ENCODE results near the gene SLC22A31. TPM values are rescaled to one million over a fixed set of nuclear protein-coding genes. Genes with fewer than 3 reads are reported as not detected.

The SLC22A31 gene
- total RNA-seq, 1 donor from 2014 or later = not detected

DNA sequence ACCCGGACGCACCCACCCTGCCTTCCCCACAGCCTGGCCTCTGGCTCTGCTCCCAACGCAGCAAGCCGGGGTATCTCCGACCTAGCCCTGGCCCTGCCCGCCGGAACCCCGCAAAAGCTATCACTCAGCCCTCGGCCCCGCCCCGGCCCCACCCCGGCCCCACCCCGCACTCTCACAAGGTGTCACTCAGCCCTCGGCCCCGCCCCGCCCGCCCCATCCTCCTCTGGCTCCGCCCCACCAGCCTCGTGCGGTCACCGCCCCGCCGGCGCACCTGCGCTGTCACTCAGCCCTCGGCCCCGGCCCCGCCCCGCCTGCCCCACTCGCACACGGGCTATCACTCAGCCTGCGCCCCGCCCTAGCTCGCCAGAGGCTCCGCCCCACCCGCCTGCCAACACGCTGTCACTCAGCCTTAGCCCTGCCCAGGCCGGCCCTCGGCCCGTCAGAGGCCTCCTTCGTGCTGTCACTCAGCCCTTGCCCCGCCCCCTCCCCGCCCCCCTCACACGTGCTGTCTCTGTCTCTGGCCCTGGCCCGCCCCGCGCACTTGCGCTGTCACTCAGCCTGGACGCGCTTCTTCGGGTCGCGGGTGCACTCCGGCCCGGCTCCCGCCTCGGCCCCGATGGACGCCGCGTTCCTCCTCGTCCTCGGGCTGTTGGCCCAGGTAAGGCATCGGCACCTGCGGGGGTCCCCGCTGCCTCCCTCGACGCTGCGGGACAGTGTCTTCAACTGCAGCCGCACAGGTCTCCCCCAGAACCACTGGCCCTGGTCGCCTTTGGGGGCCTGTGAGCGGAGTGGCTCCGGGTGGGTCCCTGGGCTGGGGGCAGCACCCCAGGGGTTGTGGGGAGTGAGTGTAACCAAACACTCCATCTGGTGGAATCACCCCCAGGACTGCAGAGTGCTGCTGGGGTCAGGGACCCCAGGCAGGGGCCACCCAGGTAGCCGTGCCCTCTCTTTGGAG, 28.8 kb downstream of the SLC22A31 start, which contains the start of gene CDH15:
CDH15 (plus strand) TSS at position 533 of the 955 bp plus-strand sequence; CDS start at position 617, 84 bp downstream.
- Mint-ChIP-seq H3K4me1 (ENCODE audit: unreplicated experiment) (peaks cover 24% of the 10 kb centered on the region), H3K27me3 (ENCODE audit: unreplicated experiment) (peaks cover 5% of the 10 kb centered on the region), H3K4me3 (ENCODE audit: unreplicated experiment) (peak within 1 kb of the TSS; percentile 52), H3K27ac (ENCODE audit: unreplicated experiment) (no peak within 1 kb of the TSS), H3K9me3 (ENCODE audit: unreplicated experiment) (no peaks in the 10 kb centered on the region), H3K36me3 (ENCODE audit: unreplicated experiment) (no peaks in the 10 kb centered on the region)
- TF ChIP-seq, protein P1, sequence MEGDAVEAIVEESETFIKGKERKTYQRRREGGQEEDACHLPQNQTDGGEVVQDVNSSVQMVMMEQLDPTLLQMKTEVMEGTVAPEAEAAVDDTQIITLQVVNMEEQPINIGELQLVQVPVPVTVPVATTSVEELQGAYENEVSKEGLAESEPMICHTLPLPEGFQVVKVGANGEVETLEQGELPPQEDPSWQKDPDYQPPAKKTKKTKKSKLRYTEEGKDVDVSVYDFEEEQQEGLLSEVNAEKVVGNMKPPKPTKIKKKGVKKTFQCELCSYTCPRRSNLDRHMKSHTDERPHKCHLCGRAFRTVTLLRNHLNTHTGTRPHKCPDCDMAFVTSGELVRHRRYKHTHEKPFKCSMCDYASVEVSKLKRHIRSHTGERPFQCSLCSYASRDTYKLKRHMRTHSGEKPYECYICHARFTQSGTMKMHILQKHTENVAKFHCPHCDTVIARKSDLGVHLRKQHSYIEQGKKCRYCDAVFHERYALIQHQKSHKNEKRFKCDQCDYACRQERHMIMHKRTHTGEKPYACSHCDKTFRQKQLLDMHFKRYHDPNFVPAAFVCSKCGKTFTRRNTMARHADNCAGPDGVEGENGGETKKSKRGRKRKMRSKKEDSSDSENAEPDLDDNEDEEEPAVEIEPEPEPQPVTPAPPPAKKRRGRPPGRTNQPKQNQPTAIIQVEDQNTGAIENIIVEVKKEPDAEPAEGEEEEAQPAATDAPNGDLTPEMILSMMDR (IDR thresholded peaks at IDR 0.05) = no peak
- DNase-seq (ENCODE audit: extremely low spot score, unreplicated experiment) = peak; percentile 91

DNA sequence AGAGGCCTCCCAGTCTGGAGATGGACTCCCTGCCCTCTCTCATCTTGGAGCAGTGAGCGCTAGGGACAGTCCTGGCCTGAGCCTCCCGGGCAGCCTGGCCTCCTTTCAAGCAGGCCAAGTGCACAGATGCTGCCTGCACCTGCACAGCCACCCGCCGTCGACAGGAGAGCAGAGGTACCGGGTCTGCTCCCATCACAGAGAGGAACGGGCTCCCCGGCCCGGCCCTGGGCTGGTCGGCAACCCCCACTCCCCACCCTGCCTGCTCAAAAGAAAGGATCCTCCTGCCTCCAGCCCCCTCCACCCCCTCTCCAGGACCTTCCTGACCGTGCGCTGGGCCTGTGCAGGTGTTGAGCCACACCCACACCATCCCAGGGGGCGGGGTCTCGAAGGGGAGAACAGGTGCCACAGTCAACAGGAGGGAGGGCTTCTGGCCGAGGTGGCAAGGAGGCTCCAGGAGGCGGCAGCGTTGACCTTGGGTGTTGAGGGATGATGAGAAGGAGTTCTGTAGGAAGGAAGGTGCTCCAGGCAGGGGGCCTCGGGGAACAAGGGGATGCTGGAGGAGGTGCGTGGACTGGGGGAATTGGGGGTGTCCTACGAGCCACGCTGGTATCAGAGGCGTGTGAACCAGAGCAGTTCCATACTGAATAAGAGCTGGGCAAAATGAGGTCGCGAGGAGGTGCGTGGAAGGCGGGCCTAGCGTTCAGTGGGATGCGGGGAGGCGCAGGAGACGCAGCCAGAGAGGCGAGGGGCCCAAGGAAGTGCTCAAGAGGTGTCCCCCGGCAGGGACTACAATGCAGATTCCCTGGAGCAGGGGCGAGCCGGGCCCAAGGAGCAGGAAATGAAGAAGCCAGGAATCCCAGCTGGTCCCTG, 29.8 kb downstream of the SLC22A31 start:
- H3K9me3 Mint-ChIP-seq (ENCODE audit: unreplicated experiment) = no peaks in the 10 kb centered on the region
- H3K27me3 Mint-ChIP-seq (ENCODE audit: unreplicated experiment) = peaks cover 8% of the 10 kb centered on the region
- TF ChIP-seq, protein P1 (IDR thresholded peaks at IDR 0.05) = no peak
- H3K36me3 Mint-ChIP-seq (ENCODE audit: unreplicated experiment) = no peaks in the 10 kb centered on the region
- no peak overlapping the region for H3K27ac Mint-ChIP-seq (ENCODE audit: unreplicated experiment)
- H3K4me1 Mint-ChIP-seq (ENCODE audit: unreplicated experiment) = peaks cover 25% of the 10 kb centered on the region
- DNase-seq (ENCODE audit: extremely low spot score, unreplicated experiment) = no peak
- H3K4me3 Mint-ChIP-seq (ENCODE audit: unreplicated experiment) = peak overlapping the region; percentile 52

DNA sequence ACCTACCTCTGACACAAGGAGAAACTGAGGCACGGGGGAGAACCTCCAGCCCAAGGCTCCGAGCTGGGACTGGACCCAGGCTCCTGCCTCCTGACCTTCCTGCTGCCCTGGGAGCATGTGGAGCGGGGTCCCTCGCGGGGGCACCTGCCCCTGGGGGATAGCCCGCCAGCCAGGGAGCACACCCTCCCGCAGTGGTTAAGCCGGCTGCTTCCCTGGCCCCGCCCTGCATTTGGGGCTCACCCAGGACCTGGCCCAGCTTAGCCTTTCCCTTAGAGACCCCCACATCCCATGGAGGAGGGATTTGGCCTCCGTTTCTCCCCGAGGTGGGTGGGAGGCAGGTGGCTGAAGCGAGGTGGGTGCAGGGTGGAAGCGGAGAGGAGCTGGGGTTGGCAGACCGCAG, 30.6 kb downstream of the SLC22A31 start:
- Mint-ChIP-seq H3K9me3 (ENCODE audit: unreplicated experiment) (no peaks in the 10 kb centered on the region), H3K27me3 (ENCODE audit: unreplicated experiment) (peaks cover 8% of the 10 kb centered on the region), H3K27ac (ENCODE audit: unreplicated experiment) (no peak overlapping the region), H3K4me3 (ENCODE audit: unreplicated experiment) (no peak overlapping the region), H3K4me1 (ENCODE audit: unreplicated experiment) (peaks cover 23% of the 10 kb centered on the region), H3K36me3 (ENCODE audit: unreplicated experiment) (no peaks in the 10 kb centered on the region)
- no peak for DNase-seq (ENCODE audit: extremely low spot score, unreplicated experiment)
- TF ChIP-seq, protein P1 (IDR thresholded peaks at IDR 0.05) = no peak

DNA sequence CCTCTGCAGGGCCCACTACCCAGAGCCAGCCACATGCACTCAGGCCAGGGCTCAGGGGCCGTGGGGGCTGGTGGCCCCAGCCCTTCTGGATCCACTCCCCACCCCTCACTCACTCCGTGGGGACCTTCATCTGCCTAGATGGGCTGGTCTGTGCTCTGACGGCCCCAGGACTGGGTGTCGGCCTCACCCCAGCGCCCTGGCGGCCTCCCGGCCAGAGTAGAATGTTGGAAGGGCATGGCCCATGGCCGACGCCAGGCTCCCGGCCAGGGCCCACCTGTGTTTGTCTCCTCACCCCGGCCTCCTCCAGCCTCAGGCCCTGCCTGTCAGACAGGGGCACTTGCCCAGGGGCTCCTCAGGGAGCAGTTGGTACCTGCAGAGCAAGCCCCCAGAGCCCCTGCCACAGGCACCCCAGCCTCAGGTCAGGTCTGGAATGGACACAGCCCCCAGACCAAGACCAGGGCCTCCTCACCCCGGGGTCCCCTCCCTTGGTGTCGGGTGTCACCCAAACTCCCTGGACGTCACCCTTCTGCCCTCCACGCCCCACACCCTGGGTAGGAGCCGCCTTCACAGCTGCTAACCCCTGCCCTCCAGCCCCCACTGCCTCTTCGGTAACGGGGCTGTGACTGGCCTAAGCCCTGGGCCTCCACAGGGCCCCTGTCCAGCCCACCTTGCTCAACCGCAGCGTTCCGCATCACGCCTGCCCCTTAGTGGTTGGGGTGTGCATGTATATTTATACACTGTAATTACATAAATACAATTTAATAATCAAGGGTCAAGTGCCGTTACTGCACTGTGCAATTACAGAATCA, 31.8 kb downstream of the SLC22A31 start:
- Mint-ChIP-seq H3K4me1 (ENCODE audit: unreplicated experiment) (peaks cover 16% of the 10 kb centered on the region), H3K27ac (ENCODE audit: unreplicated experiment) (no peak overlapping the region)
- no peak for DNase-seq (ENCODE audit: extremely low spot score, unreplicated experiment)

More for the DNA sequence above, 31.8 kb downstream of the SLC22A31 start:
- Mint-ChIP-seq H3K9me3 (ENCODE audit: unreplicated experiment) (no peaks in the 10 kb centered on the region), H3K27me3 (ENCODE audit: unreplicated experiment) (peaks cover 11% of the 10 kb centered on the region), H3K4me3 (ENCODE audit: unreplicated experiment) (no peak overlapping the region), H3K36me3 (ENCODE audit: unreplicated experiment) (no peaks in the 10 kb centered on the region)
- TF ChIP-seq, protein P1 (IDR thresholded peaks at IDR 0.05) = no peak
